Spinal cord (tissue), 10 donors: Measurements from ENCODE around the gene COBL. TPM values are rescaled to one million over a fixed set of nuclear protein-coding genes. Genes with fewer than 3 reads are reported as not detected.

Source experiments
- DNase-seq, 6 donors: peaks; one replicate each; pipeline versions ENCODE4 v3.0.0 to v3.0.0-alpha.2; 2013 to 2015; ENCODE audit warnings: low spot score in 6 of 6, low read depth in 4 of 6
- H3K27ac ChIP-seq: one replicate; pipeline ENCODE4 v1.5.1; 2013; ENCODE audit warnings: low read depth, low read length, control low read depth
- H3K27me3 ChIP-seq: one replicate; pipeline ENCODE4 v1.6.1; 2013; ENCODE audit warnings: low read length; ENCODE audit not compliant: control insufficient read depth, insufficient read depth
- H3K36me3 ChIP-seq: one replicate; pipeline ENCODE4 v1.6.1; 2013; ENCODE audit warnings: low read length; ENCODE audit not compliant: control insufficient read depth, insufficient read depth
- H3K4me1 ChIP-seq: one replicate; pipeline ENCODE4 v1.6.1; 2013; ENCODE audit warnings: low read length; ENCODE audit not compliant: control insufficient read depth, insufficient read depth
- H3K4me3 ChIP-seq: one replicate; pipeline ENCODE4 v1.5.1; 2013; ENCODE audit warnings: low read depth, low read length, control low read depth
- H3K9me3 ChIP-seq: one replicate; pipeline ENCODE4 v1.6.1; 2013; ENCODE audit warnings: low read length; ENCODE audit not compliant: control insufficient read depth, insufficient read depth
- whole genome bisulfite sequencing: methylation state at CpG from one replicate; pipeline ENCODE4 v1.1.5; 2013; ENCODE audit warnings: missing lambda C conversion rate; ENCODE audit not compliant: insufficient coverage; 5-methylcytosine and 5-hydroxymethylcytosine counted together
- polyA plus RNA-seq, 2 donors: library from polyadenylated mRNA; unstranded; fragments of 120-200 nt; gene quantifications; one replicate each; pipeline ENCODE4 v1.2.1, GENCODE V29; 2013; ENCODE audit not compliant: insufficient read length in 2 of 2
- total RNA-seq, 2 donors: library from RNA; depleted of rRNA in 1 of 2; stranded (reverse); fragments of 120-200 nt in 1 of 2; fragments of >200 nt in 1 of 2; gene quantifications; one replicate each; pipeline versions ENCODE4 v1.2.3 to v1.2.4, GENCODE V29; 2013 to 2014
- donor health status: healthy.

COBL gene
- total and polyA plus RNA-seq, 4 donors, result 3.8 to 7.8 (median 5.1) TPM

- Histone ChIP-seq H3K27ac (no peak overlapping the region), H3K36me3 (no peaks in the 10 kb centered on the region), H3K4me1 (peaks cover 3% of the 10 kb centered on the region), H3K9me3 (no peaks in the 10 kb centered on the region), H3K4me3 (no peak overlapping the region), H3K27me3 (no peaks in the 10 kb centered on the region)
- DNase-seq, result peak in 1 of 6 donors; percentile 28
- WGBS, result 72% methylated on average over 2 of the region's 8 CpGs
Observed at GRCh38 chr7:51307651-51308210, 8.9 kb downstream of the COBL start.

- H3K4me3 ChIP-seq, result no peak overlapping the region
- no peaks in the 10 kb centered on the region for H3K27me3 ChIP-seq
- whole genome bisulfite sequencing, result 93% methylated on average over 9 of the region's 9 CpGs
- no peaks in the 10 kb centered on the region for H3K36me3 ChIP-seq
- no peaks in the 10 kb centered on the region for H3K9me3 ChIP-seq
- H3K4me1 ChIP-seq, result peaks cover 3% of the 10 kb centered on the region
- DNase-seq, result no peak
- no peak overlapping the region for H3K27ac ChIP-seq
Observed at GRCh38 chr7:51306761-51307160, 9.8 kb downstream of the COBL start.

GRCh38 chr7:51304729-51305128, 11.9 kb downstream of the COBL start:
- no peaks in the 10 kb centered on the region for H3K27me3 ChIP-seq

GRCh38 chr7:51303142-51303525, 13.5 kb downstream of the COBL start:
- Histone ChIP-seq H3K36me3 (no peaks in the 10 kb centered on the region), H3K27ac (no peak overlapping the region), H3K4me3 (no peak overlapping the region), H3K9me3 (no peaks in the 10 kb centered on the region), H3K27me3 (no peaks in the 10 kb centered on the region), H3K4me1 (peaks cover 3% of the 10 kb centered on the region)
- 89% methylated on average over 7 of the region's 10 CpGs for WGBS
- no peak for DNase-seq

More at GRCh38 chr7:51304729-51305128, 11.9 kb downstream of the COBL start:
- Histone ChIP-seq H3K9me3 (no peaks in the 10 kb centered on the region), H3K4me3 (no peak overlapping the region), H3K27ac (no peak overlapping the region), H3K4me1 (peaks cover 3% of the 10 kb centered on the region), H3K36me3 (no peaks in the 10 kb centered on the region)
- WGBS, result 69% methylated on average over 4 of the region's 6 CpGs
- DNase-seq, result no peak

GRCh38 chr7:51301806-51302205, 14.8 kb downstream of the COBL start:
- H3K4me3 ChIP-seq, result no peak overlapping the region
- no peaks in the 10 kb centered on the region for H3K9me3 ChIP-seq
- H3K4me1 ChIP-seq, result peaks cover 3% of the 10 kb centered on the region
- H3K27me3 ChIP-seq, result no peaks in the 10 kb centered on the region
- WGBS, result 89% methylated on average over 4 of the region's 4 CpGs
- no peak for DNase-seq
- no peak overlapping the region for H3K27ac ChIP-seq
- no peaks in the 10 kb centered on the region for H3K36me3 ChIP-seq

GRCh38 chr7:51300762-51301674, 15.6 kb downstream of the COBL start:
- Histone ChIP-seq H3K36me3 (no peaks in the 10 kb centered on the region), H3K27me3 (no peaks in the 10 kb centered on the region), H3K4me1 (peaks cover 3% of the 10 kb centered on the region), H3K27ac (no peak overlapping the region), H3K4me3 (no peak overlapping the region), H3K9me3 (no peaks in the 10 kb centered on the region)
- WGBS, result 96% methylated on average over 30 of the region's 30 CpGs
- DNase-seq, result no peak

- Histone ChIP-seq H3K27me3 (no peaks in the 10 kb centered on the region), H3K4me3 (no peak overlapping the region), H3K4me1 (peaks cover 3% of the 10 kb centered on the region), H3K9me3 (no peaks in the 10 kb centered on the region), H3K27ac (no peak overlapping the region), H3K36me3 (no peaks in the 10 kb centered on the region)
- no peak for DNase-seq
- WGBS, result 88% methylated on average over 4 of the region's 5 CpGs
Observed at GRCh38 chr7:51299391-51300133, 17.0 kb downstream of the COBL start.

- H3K4me3 ChIP-seq, result no peak overlapping the region
- no peaks in the 10 kb centered on the region for H3K27me3 ChIP-seq
- 82% methylated on average over 5 of the region's 5 CpGs for WGBS
- DNase-seq, result no peak
- H3K36me3 ChIP-seq, result no peaks in the 10 kb centered on the region
- H3K4me1 ChIP-seq, result peaks cover 3% of the 10 kb centered on the region
- no peak overlapping the region for H3K27ac ChIP-seq
- no peaks in the 10 kb centered on the region for H3K9me3 ChIP-seq
Observed at GRCh38 chr7:51298912-51299311, 17.7 kb downstream of the COBL start.

- no peak overlapping the region for H3K27ac ChIP-seq
- WGBS, result 89% methylated on average over 3 of the region's 3 CpGs
- no peak for DNase-seq
Observed at GRCh38 chr7:51297986-51298385, 18.6 kb downstream of the COBL start.

More at GRCh38 chr7:51297986-51298385, 18.6 kb downstream of the COBL start:
- Histone ChIP-seq H3K4me3 (no peak overlapping the region), H3K27me3 (no peaks in the 10 kb centered on the region), H3K4me1 (peaks cover under 1% of the 10 kb centered on the region), H3K9me3 (no peaks in the 10 kb centered on the region), H3K36me3 (no peaks in the 10 kb centered on the region)
